Activated CD4-positive, CD25-positive, alpha-beta regulatory T cell treated with anti-CD3 and anti-CD28 coated beads, Interleukin-2, amount 50 U/mL, for 72 hours (primary cell): ENCODE results near the gene KIF4A.
"Not testable (repeated sequence)": the region's sequence is repeated elsewhere in the genome, so short reads cannot be mapped to it uniquely, and the experiment has no call there.

Experiments used
- DNase-seq: peaks from one replicate; pipeline ENCODE4 v3.0.0; 2021

KIF4A gene

GRCh38 chrX:70289793-70290770 is at the start of gene KIF4A, which contains the start of gene PDZD11:
TSS of gene KIF4A (plus strand) at chrX:70290104. CDS start at chrX:70290459, 355 bp downstream.
TSS of gene PDZD11 (minus strand) at chrX:70289927. CDS start at chrX:70289341, 586 bp downstream.
- DNase-seq = peak; percentile 80

GRCh38 chrX:70240751-70241150 is 49.2 kb upstream of the KIF4A start:
- no peak for DNase-seq

GRCh38 chrX:70241501-70241900 is 48.4 kb upstream of the KIF4A start:
- DNase-seq = no peak

GRCh38 chrX:70243601-70244000 is 46.3 kb upstream of the KIF4A start:
- DNase-seq = not testable (repeated sequence)

GRCh38 chrX:70244881-70245280 is 45.0 kb upstream of the KIF4A start:
- no peak for DNase-seq

GRCh38 chrX:70247252-70247651 is 42.7 kb upstream of the KIF4A start:
- no peak for DNase-seq

GRCh38 chrX:70252491-70252890 is 37.4 kb upstream of the KIF4A start:
- DNase-seq = no peak

GRCh38 chrX:70253377-70254062 is 36.4 kb upstream of the KIF4A start:
- no peak for DNase-seq

GRCh38 chrX:70254063-70254400 is 35.9 kb upstream of the KIF4A start:
- DNase-seq = no peak

GRCh38 chrX:70254909-70255308 is 35.0 kb upstream of the KIF4A start:
- no peak for DNase-seq

GRCh38 chrX:70255452-70255851 is 34.5 kb upstream of the KIF4A start:
- no peak for DNase-seq

- no peak for DNase-seq
These were observed 32.2 kb upstream of the KIF4A start for GRCh38 chrX:70257423-70258288.

GRCh38 chrX:70260104-70260503 is 29.8 kb upstream of the KIF4A start, which contains the start of gene P2RY4:
TSS of gene P2RY4 (minus strand) at chrX:70260204. CDS start at chrX:70259624, 580 bp downstream.
- DNase-seq = no peak

- DNase-seq = peak; percentile 35
These were observed 26.8 kb upstream of the KIF4A start for GRCh38 chrX:70262952-70263567.

- DNase-seq = no peak
These were observed 25.1 kb upstream of the KIF4A start for GRCh38 chrX:70264784-70265183.

- DNase-seq = no peak
These were observed 21.9 kb upstream of the KIF4A start, which contains the start of gene ARR3 for GRCh38 chrX:70268034-70268433. TSS of gene ARR3 (plus strand) at chrX:70268334. CDS start at chrX:70269386, 1,052 bp downstream.

- not testable (repeated sequence) for DNase-seq
These were observed 15.9 kb upstream of the KIF4A start for GRCh38 chrX:70274029-70274428.

GRCh38 chrX:70279081-70279480 is 10.8 kb upstream of the KIF4A start:
- DNase-seq = no peak

- no peak for DNase-seq
These were observed 9.3 kb upstream of the KIF4A start for GRCh38 chrX:70280573-70280972.

GRCh38 chrX:70281951-70282350 is 8.0 kb upstream of the KIF4A start, which contains the start of gene RAB41:
TSS of gene RAB41 (plus strand) at chrX:70282172. CDS start at chrX:70282218, 46 bp downstream.
- no peak for DNase-seq

- no peak for DNase-seq
These were observed 624 bp upstream of the KIF4A start for GRCh38 chrX:70289168-70289792.

- DNase-seq = no peak
These were observed 2.9 kb downstream of the KIF4A start for GRCh38 chrX:70292788-70293187.
